ENCODE data around the gene BBOX1.
A peak's percentile ranks its signal among the peaks of the same experiment; 100 is the strongest.

Gene BBOX1

DNA sequence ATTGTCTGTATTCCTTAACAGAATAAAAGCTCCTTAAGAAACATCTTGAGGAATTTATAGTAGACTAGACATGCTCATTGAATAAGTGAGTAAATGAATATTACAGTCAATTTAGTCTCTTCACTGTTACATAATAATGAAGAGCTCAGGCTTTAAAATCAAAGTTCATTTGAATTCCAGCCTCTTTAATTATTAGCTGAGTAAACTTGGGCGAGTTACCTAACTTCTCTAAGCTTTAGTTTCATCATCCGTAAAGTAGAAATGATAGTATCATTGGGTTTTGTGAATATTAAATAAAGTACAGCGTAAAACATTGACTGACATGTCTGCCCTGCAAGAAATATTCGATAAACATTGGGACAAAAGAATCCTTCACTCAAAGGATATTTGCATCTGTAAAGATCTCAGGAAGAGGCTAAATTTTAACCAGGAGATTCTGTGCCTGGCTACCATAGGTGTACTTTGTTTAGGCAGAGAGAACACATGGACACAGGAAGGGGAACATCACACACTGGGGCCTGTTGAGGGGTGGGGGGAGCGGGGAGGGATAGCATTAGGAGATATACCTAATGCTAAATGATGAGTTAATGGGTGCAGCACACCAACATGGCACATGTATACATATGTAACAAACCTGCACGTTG lies 15.2 kb upstream of the BBOX1 start:
- no peak for DNase-seq (ENCODE audit: low read depth)

DNA sequence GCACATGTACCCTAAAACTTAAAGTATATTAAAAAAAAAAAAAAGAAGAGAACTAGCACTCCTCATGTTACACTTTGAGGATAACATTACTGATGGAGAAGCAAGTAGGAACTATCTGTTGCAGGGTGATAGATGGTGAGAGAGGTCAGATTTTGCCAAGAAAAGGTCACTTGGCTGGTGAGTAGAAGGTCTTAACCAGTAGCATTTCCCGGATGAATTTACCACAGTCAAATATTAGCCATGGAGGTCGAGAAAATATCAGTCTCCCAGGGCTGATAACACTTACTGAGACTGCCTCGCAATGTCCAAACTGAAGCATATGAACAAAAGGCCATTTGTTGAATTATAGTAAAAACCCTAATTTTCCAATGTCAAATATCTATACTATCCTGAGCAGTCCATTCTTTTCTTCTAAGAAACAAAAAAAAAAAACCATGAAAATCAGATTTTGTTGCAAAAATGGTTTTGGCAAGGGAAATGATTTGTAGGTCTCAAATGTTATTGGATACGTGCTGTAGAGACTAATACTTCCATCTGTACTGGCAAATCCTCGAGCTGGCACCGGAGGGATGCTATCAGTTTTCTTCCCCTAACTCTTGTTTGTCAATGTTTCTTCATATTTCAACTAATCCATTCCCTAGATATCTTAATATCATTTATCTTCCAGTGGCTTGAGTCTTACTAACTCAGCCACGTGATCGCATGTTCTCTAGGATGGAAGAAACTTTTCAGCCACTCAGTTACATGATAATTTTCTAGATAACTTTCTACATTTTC lies 14.5 kb upstream of the BBOX1 start:
- no peak for DNase-seq (ENCODE audit: low read depth)

DNA sequence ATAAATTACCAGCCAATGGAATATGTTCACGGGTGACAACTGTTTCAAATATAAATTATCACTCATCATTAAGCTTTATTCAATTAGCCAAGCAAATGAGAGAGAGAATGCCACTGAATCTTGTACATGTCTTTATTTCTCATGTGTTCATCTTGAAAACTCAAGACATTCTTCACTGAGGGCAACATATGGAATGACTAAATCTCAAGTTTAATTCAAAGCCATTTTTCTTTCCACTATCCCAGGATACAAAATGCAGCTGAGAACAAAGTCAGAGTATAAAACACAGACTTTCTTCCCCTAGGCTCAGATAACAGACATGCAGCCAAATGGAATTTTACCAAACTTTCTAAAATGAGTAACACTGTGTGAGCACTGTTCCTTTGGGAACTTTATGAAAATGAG lies 12.1 kb upstream of the BBOX1 start:
- DNase-seq (ENCODE audit: low read depth) = peak; percentile 45

- DNase-seq (ENCODE audit: low read depth) = no peak
Observed at GRCh38 chr11:27029966-27030365, 10.6 kb upstream of the BBOX1 start.

DNA sequence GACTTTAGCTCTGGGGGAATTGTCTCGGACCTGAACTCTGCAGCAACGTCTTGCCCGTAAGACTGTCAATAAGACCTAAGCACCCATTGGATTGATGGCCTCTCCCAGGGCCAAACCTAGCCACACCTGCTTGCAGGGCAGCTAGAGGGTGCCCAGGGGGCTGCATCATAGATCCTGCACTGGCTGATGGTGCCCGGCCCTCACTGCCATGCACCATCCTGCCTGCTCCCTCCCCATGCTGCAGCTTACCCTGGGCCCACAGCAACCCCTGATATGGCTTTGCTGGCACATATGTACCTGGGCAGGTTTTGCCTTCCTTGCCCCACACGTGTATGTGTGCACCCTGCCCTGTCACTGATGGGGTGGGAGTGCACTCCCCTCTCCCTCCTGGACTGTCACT lies 8.9 kb upstream of the BBOX1 start:
- no peak for DNase-seq (ENCODE audit: low read depth)

DNA sequence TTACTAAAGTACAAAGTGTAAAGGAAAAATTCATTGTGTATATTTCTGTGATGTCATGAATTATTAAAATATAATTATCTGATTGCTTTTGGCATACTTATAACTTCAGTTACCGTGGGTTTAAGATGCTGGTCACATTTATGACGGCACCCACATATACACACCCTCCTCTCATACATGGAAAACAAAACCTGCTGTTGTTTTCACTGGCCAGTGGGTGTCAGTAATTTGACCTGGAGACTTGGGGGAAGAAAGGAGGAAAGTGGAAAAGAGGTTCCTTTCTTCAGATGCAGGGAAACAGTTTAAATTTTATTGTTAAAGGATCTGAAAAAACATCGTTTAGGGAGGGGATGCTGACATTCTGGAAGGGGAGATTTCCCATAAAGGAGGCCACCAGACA lies 742 bp upstream of the BBOX1 start:
- DNase-seq (ENCODE audit: low read depth) = no peak

GRCh38 chr11:27041141-27041899 lies 705 bp downstream of the BBOX1 start:
- peak; percentile 38 for DNase-seq (ENCODE audit: low read depth)

- DNase-seq (ENCODE audit: low read depth) = no peak
Observed at GRCh38 chr11:27046956-27047355, 6.3 kb downstream of the BBOX1 start.

- no peak for DNase-seq (ENCODE audit: low read depth)
Observed at GRCh38 chr11:27052668-27053067, 12.1 kb downstream of the BBOX1 start.

GRCh38 chr11:27055065-27055682 lies 14.6 kb downstream of the BBOX1 start:
- no peak for DNase-seq (ENCODE audit: low read depth)

GRCh38 chr11:27057091-27057780 lies 16.6 kb downstream of the BBOX1 start:
- DNase-seq (ENCODE audit: low read depth) = no peak

GRCh38 chr11:27058456-27058855 lies 17.8 kb downstream of the BBOX1 start:
- DNase-seq (ENCODE audit: low read depth) = peak; percentile 65

DNA sequence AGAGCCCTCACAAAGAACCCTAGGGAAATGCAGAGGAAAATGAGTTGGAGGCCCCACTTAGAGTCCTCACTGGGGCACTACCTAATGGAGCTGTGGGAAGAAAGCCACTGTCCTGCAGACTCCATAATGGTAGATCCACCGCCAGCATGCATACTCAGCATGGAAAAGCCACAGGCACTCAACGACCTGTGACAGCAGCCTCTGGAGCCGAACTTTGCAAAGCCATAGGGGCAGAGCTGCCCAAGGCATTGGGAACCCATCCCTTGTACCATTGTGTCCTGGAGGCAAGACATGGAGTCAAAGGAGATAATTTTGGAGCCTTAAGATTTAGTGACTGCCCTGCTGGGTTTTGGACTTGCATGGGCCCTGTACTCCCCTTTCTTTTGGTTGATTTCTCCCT lies 18.8 kb downstream of the BBOX1 start:
- DNase-seq (ENCODE audit: low read depth) = no peak

DNA sequence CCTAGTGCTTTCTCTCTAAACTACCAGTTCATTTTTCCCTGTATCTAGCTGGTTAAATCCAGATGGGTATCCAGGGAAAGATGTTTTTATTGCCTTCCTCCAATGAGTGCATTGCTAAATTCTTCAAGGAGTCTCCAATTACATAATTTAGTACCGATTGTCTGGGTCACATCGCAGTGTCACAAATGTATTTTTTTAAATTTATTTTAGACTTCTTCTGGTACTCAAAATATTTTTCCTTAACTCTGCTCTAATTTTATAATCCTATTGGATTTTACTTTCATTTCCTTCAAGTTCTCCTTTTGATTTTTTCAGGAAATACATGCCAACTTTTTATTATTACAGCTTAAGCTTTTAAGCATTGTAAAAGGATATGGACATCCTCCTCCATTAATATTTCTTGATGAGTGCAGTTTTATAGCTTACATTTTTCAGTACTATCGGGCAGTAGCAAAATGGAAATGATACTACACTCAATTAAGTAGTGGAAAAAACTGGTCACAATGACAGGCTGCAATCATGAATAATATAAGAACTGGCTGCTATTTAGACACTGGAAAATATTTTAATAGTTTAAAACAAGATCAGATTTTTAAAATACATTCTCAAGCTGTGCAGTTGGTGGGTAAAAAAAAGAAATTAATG lies 20.3 kb downstream of the BBOX1 start:
- peak; percentile 29 for DNase-seq (ENCODE audit: low read depth)

GRCh38 chr11:27061461-27061821 lies 20.8 kb downstream of the BBOX1 start:
- DNase-seq (ENCODE audit: low read depth) = no peak

DNA sequence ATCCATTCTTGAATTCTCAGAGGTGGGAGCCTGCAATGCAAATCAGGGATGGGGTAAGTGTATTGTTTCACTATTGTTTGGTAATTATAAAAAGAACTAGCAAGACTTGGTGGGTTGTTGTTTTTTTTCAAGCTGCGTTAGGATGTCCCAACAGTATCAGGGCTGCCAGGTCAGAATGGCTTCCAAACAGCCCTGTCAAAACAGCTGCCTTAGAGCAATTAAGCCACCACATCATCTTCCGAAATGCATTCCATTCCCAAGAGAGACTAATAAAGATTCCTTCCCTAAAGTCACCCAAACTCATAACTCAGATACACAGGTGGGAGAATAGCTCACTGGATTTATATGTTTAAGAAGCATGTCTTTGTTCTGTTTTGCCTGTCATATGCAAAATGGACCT lies 23.5 kb downstream of the BBOX1 start:
- DNase-seq (ENCODE audit: low read depth) = peak; percentile 12

DNA sequence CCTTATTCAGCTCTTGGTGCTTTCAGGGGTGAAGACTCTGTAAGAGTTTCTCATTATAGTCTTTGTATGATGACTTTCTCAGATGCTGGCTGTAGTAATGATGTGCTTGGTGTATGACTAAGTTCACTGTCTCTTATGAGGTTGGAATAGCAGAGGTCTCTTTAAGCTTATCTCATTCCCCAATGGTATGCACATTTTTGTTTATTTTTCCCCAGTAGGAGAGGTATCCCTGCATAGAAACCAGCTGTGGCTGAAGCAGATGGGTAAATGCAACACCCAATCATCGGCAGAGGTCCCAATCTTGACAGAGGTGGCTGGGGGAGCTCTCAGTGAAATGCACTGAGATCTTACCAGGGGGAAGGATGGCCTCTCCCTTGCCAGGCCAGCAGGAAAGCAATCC lies 34.6 kb downstream of the BBOX1 start:
- no peak for DNase-seq (ENCODE audit: low read depth)

DNA sequence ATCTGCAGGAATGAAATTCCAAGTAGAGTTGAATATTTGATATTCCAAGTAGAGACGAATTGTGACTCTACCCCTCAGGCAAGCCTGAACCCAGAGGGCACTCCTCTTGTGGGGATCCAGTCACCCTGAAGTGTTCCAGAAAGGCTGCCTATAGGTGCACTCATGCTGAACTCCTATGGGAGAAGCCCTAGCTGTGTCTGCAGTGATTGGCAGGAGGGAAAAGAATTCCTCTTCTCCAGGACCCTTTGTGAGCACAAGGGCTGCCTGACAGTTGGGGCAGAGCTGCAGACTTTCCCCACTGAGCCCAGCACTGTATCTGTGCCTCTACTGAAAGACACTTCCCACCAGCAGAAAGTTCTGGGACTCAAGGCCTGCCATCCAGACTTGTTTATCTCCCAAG lies 35.0 kb downstream of the BBOX1 start:
- no peak for DNase-seq (ENCODE audit: low read depth)

GRCh38 chr11:27076121-27076589 lies 35.5 kb downstream of the BBOX1 start:
- DNase-seq (ENCODE audit: low read depth) = no peak

- peak; percentile 43 for DNase-seq (ENCODE audit: low read depth)
Observed at GRCh38 chr11:27081056-27081455, 40.4 kb downstream of the BBOX1 start.

GRCh38 chr11:27083241-27083640 lies 42.6 kb downstream of the BBOX1 start:
- no peak for DNase-seq (ENCODE audit: low read depth)
